SK-N-SH (cell line): ENCODE measurements around the gene ZP1. TPM values are rescaled to one million over a fixed set of nuclear protein-coding genes. Genes with fewer than 3 reads are reported as not detected.
"Not testable (repeated sequence)": the region's sequence is repeated elsewhere in the genome, so short reads cannot be mapped to it uniquely, and the experiment has no call there.

ENCODE experiments used
- CTCF ChIA-PET: fragments of 300-600, 350-600 bp; formaldehyde crosslinking; extraction: SDS; loops from one replicate; lab custom pipeline; 2021; lab: Yijun Ruan, JAX
- POLR2A ChIA-PET: fragments of 350-600 bp; sonication (Branson Sonifier 250); formaldehyde crosslinking; extraction: SDS; loops from one replicate; lab custom pipeline; 2020; ENCODE audit warnings: antibody characterized with exemption, inconsistent platforms; lab: Yijun Ruan, JAX
- DNase-seq: peaks from one replicate; pipeline ENCODE4 v3.0.0; 2012
- H2AFZ ChIP-seq: fragments of 200-600 bp; sonication (generic); 2 replicates; pipeline ENCODE4 v1.8.1; 2016; ENCODE audit warnings: antibody characterized with exemption, mild to moderate bottlenecking, low read depth
- H3F3A ChIP-seq: fragments of 200-600 bp; sonication (generic); replicated peaks from 2 replicates; pipeline ENCODE3; 2016; ENCODE audit warnings: antibody characterized with exemption, mild to moderate bottlenecking; ENCODE audit not compliant: insufficient read depth
- H3K27ac ChIP-seq, 2 experiments: fragments of 200-500 bp in 1 of 2; fragments of 200-600 bp in 1 of 2; sonication (Bioruptor generic) in 1 of 2; sonication (generic), shearing (Covaris generic) in 1 of 2; 2 replicates each; pipeline versions ENCODE4 v1.5.1 to v1.6.1; 2014 to 2016; ENCODE audit warnings: low read depth in 2 of 2, inconsistent platforms in 1 of 2, low read length in 1 of 2, mild to moderate bottlenecking in 1 of 2, mixed read lengths in 1 of 2
- H3K27me3 ChIP-seq: fragments of 200-600 bp; sonication (generic), shearing (Covaris generic); 2 replicates; pipeline ENCODE4 v1.6.1; 2016; ENCODE audit warnings: mixed run types; ENCODE audit not compliant: insufficient read depth
- H3K36me3 ChIP-seq, 2 experiments: fragments of 200-500 bp in 1 of 2; fragments of 200-600 bp in 1 of 2; sonication (Bioruptor generic) in 1 of 2; sonication (generic) in 1 of 2; replicated peaks in 1 of 2; 2 replicates each; pipeline versions ENCODE3 to v1.5.1; 2014 to 2016; ENCODE audit warnings: low read length in 1 of 2, mild to moderate bottlenecking in 1 of 2; ENCODE audit not compliant: insufficient read depth in 2 of 2, control insufficient read depth in 1 of 2
- H3K4me1 ChIP-seq, 2 experiments: fragments of 200-500 bp in 1 of 2; fragments of 200-600 bp in 1 of 2; sonication (Bioruptor generic) in 1 of 2; sonication (generic), shearing (Covaris generic) in 1 of 2; 2 replicates each; pipeline versions ENCODE4 v1.5.1 to v1.6.1; 2014 to 2016; ENCODE audit warnings: low read depth in 1 of 2, low read length in 1 of 2, mixed run types in 1 of 2; ENCODE audit not compliant: insufficient read depth in 2 of 2, control insufficient read depth in 1 of 2
- H3K4me2 ChIP-seq: fragments of 200-600 bp; sonication (generic), shearing (Covaris generic); 2 replicates; pipeline ENCODE4 v1.6.1; 2017; ENCODE audit warnings: mixed run types
- H3K4me3 ChIP-seq, 2 experiments: fragments of 200-500 bp in 1 of 2; fragments of 200-600 bp in 1 of 2; sonication (Bioruptor generic) in 1 of 2; sonication (generic), shearing (Covaris generic) in 1 of 2; 2 replicates each; pipeline versions ENCODE4 v1.5.1 to v1.8.1; 2014 to 2016; ENCODE audit warnings: low read depth in 2 of 2, inconsistent platforms in 1 of 2, low read length in 1 of 2, mild to moderate bottlenecking in 1 of 2, mixed read lengths in 1 of 2, moderate library complexity in 1 of 2
- H3K79me2 ChIP-seq: fragments of 200-600 bp; sonication (generic); 2 replicates; pipeline ENCODE4 v1.8.1; 2017; ENCODE audit warnings: mild to moderate bottlenecking; ENCODE audit not compliant: insufficient read depth
- H3K9ac ChIP-seq: fragments of 200-600 bp; sonication (generic); 2 replicates; pipeline ENCODE4 v1.6.1; 2017; ENCODE audit warnings: mixed run types
- H3K9me2 ChIP-seq: fragments of 200-600 bp; sonication (generic); 2 replicates; pipeline ENCODE4 v1.6.1; 2017; ENCODE audit warnings: mixed run types
- H3K9me3 ChIP-seq: fragments of 200-600 bp; sonication (generic); 2 replicates; pipeline ENCODE4 v1.6.1; 2017; ENCODE audit warnings: mixed run types, mild to moderate bottlenecking, moderate library complexity
- H4K20me1 ChIP-seq: fragments of 200-600 bp; sonication (generic); 2 replicates; pipeline ENCODE4 v1.6.1; 2017; ENCODE audit warnings: mild to moderate bottlenecking, mixed run types; ENCODE audit not compliant: insufficient read depth
- CHD2 ChIP-seq: fragments of 150-350 bp; IDR thresholded peaks from 2 replicates; pipeline ENCODE4 v1.6.1; 2018; ENCODE audit warnings: low read length; ENCODE audit not compliant: partially characterized antibody
- CTCF ChIP-seq: fragments of 200-600 bp; sonication (generic); IDR thresholded peaks from 2 replicates; pipeline ENCODE4 v1.6.1; 2017; ENCODE audit warnings: antibody characterized with exemption, mild to moderate bottlenecking, moderate library complexity
- EP300 ChIP-seq, 2 experiments: IDR thresholded peaks; 2 replicates each; pipeline versions ENCODE4 v1.4.0 to v1.6.1; 2012; ENCODE audit warnings: borderline replicate concordance in 1 of 2, low read depth in 1 of 2, low read length in 1 of 2
- EZH2phosphoT487 ChIP-seq: fragments of 200-600 bp; sonication (generic); IDR thresholded peaks from 2 replicates; pipeline ENCODE4 v1.6.1; 2017; ENCODE audit warnings: low read depth, mixed run types, mild to moderate bottlenecking, antibody characterized with exemption, moderate library complexity, borderline replicate concordance
- FOXJ3 ChIP-seq: sonication (generic); formaldehyde crosslinking; IDR thresholded peaks from 2 replicates; pipeline ENCODE4 v1.5.1; 2020; ENCODE audit warnings: mild to moderate bottlenecking, missing genetic modification reagents
- MXI1 ChIP-seq: IDR thresholded peaks from 2 replicates; pipeline ENCODE4 v1.6.1; 2012; ENCODE audit warnings: mild to moderate bottlenecking, low read depth, low read length, improper control_type of control experiment
- NRF1 ChIP-seq: IDR thresholded peaks from 2 replicates; pipeline ENCODE4 v1.6.1; 2012; ENCODE audit warnings: low read depth, mild to moderate bottlenecking, low read length
- POLR2AphosphoS5 ChIP-seq: IDR thresholded peaks from 2 replicates; pipeline ENCODE4 v1.6.1; 2012; ENCODE audit warnings: low read depth, low read length
- REST ChIP-seq: IDR thresholded peaks from 2 replicates; pipeline ENCODE4 v1.6.1; 2012; ENCODE audit warnings: mild to moderate bottlenecking, low read depth, low read length, moderate library complexity
- RFX5 ChIP-seq: IDR thresholded peaks from 2 replicates; pipeline ENCODE4 v1.6.1; 2012; ENCODE audit warnings: mild to moderate bottlenecking, improper control_type of control experiment, low read length
- SMC3 ChIP-seq: IDR thresholded peaks from 2 replicates; pipeline ENCODE4 v1.6.1; 2012; ENCODE audit warnings: low read depth, low read length, improper control_type of control experiment
- TCF12 ChIP-seq: IDR thresholded peaks from 2 replicates; pipeline ENCODE4 v1.4.0; 2012
- TEAD4 ChIP-seq: IDR thresholded peaks from 2 replicates; pipeline ENCODE4 v1.4.0; 2012; ENCODE audit warnings: mild to moderate bottlenecking, borderline replicate concordance; ENCODE audit not compliant: insufficient read depth
- USF2 ChIP-seq: fragments of 150-350 bp; IDR thresholded peaks from 2 replicates; pipeline ENCODE4 v1.6.1; 2017; ENCODE audit warnings: antibody characterized with exemption, low read length, low read depth, borderline replicate concordance
- YY1 ChIP-seq: IDR thresholded peaks from 2 replicates; pipeline ENCODE4 v1.4.0; 2012; ENCODE audit warnings: low read depth, mild to moderate bottlenecking
- ZBTB33 ChIP-seq: IDR thresholded peaks from 2 replicates; pipeline ENCODE4 v1.4.0; 2012; ENCODE audit warnings: low read depth, borderline replicate concordance
- WGBS: methylation state at CpG from one replicate; pipeline ENCODE4 v1.1.6; 2017; ENCODE audit warnings: low lambda C conversion rate; 5-methylcytosine and 5-hydroxymethylcytosine counted together
- polyA plus RNA-seq, 3 experiments: library from polyadenylated mRNA; depleted of rRNA; stranded (reverse); fragments of >200 nt; gene quantifications; 2 replicates each; pipeline ENCODE4 v1.2.3, GENCODE V29; 2012
- TF ChIP-seq, protein P1 (sequence below): IDR thresholded peaks from 2 replicates; pipeline ENCODE4 v1.4.0; 2012; ENCODE audit warnings: low read depth

Gene ZP1
- polyA plus RNA-seq, 1 of the 3 experiments (the other 2 are of a cell fraction), result not detected

- Histone ChIP-seq H3K79me2 (peaks cover 14% of the 10 kb centered on the region), H3K4me1 (peaks cover 2 to 14% of the 10 kb centered on the region in 2 experiments; a peak in 2 of 4 replicates)
- POLR2A ChIA-PET, H3K9ac ChIP-seq, H4K20me1 ChIP-seq, CTCF ChIA-PET, DNase-seq, H3K27me3 ChIP-seq, H3K36me3 ChIP-seq, H3K4me3 ChIP-seq, H3K9me2 ChIP-seq, H3K4me2 ChIP-seq, H3F3A ChIP-seq, H2AFZ ChIP-seq, H3K9me3 ChIP-seq, H3K27ac ChIP-seq: not testable (repeated sequence)
- 4% methylated on average over 3 of the region's 3 CpGs for WGBS
Measured at GRCh38 chr11:60909680-60910280, 42.4 kb downstream of the ZP1 start.

DNA sequence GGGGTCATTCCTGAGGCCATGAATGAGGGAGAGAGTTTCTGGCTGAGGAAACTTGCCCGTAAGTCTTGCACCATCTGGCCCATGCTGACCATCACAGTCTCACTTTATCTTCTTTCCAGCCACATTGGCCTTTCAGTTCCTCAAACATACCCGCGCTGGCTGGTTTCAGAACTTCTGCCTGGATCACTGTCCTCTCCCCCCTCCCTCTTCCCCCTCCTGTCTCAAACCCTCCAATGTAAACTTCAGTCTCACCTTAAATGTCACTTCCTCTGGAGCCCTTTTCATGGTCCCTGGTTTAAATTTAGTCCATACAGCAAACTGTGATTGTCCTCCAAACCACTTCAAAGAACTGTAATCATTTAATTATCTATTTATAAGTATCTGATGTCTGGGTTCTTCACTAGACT lies 42.9 kb downstream of the ZP1 start:
- peaks cover 2 to 14% of the 10 kb centered on the region in 2 experiments; a peak in 2 of 4 replicates for H3K4me1 ChIP-seq
- no peaks in the 10 kb centered on the region for H3K36me3 ChIP-seq
- POLR2A ChIA-PET, result no interaction called here
- no peak for DNase-seq
- CTCF ChIA-PET, result no interaction called here
- no peak overlapping the region for H3K4me3 ChIP-seq
- H2AFZ ChIP-seq, result no peak overlapping the region
- no peaks in the 10 kb centered on the region for H4K20me1 ChIP-seq
- H3K27me3 ChIP-seq, result no peaks in the 10 kb centered on the region; the same call in 1 of the 2 replicates
- H3K79me2 ChIP-seq, result peaks cover 14% of the 10 kb centered on the region
- WGBS, result 52% methylated on average over 3 of the region's 3 CpGs
- H3K9me2 ChIP-seq, result no peaks in the 10 kb centered on the region
- H3K9me3 ChIP-seq, result no peaks in the 10 kb centered on the region
- no peak overlapping the region for H3K9ac ChIP-seq
- TF ChIP-seq NRF1, result no peak
- TF ChIP-seq CHD2, result no peak
- no peak for TF ChIP-seq CTCF
- TF ChIP-seq FOXJ3 (CRISPR knock-in tag), result no peak
- TF ChIP-seq REST, result no peak
- TF ChIP-seq, protein P1, sequence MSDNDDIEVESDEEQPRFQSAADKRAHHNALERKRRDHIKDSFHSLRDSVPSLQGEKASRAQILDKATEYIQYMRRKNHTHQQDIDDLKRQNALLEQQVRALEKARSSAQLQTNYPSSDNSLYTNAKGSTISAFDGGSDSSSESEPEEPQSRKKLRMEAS, result no peak
- TF ChIP-seq EP300 (IDR thresholded peaks at IDR 0.05; ENCODE audit: borderline replicate concordance in 1 of 2, low read depth in 1 of 2, low read length in 1 of 2), result no peak
- no peak for TF ChIP-seq USF2
- TF ChIP-seq TEAD4, result no peak
- TF ChIP-seq RFX5, result no peak
- TF ChIP-seq ZBTB33, result no peak
- TF ChIP-seq POLR2AphosphoS5, result no peak
- TF ChIP-seq YY1, result no peak
- no peak for TF ChIP-seq EZH2phosphoT487
- TF ChIP-seq MXI1, result no peak
- TF ChIP-seq SMC3, result no peak
- no peak for TF ChIP-seq TCF12
- no peak overlapping the region for H3K27ac ChIP-seq
- H3K4me2 ChIP-seq, result no peak overlapping the region
- H3F3A ChIP-seq, result no peaks in the 10 kb centered on the region
